Subcutaneous abdominal adipose tissue (tissue), 5 donors: Measurements from ENCODE around the gene BAG2.

Source experiments
- H3K27ac ChIP-seq: one replicate; pipeline ENCODE4 v1.7.0; 2013; ENCODE audit warnings: low read depth, mild to moderate bottlenecking, inconsistent platforms, low read length, moderate library complexity
- H3K27me3 ChIP-seq, 5 donors: one replicate each; pipeline ENCODE4 v1.7.0; 2013; ENCODE audit warnings: low read length in 5 of 5, inconsistent platforms in 1 of 5; ENCODE audit not compliant: control insufficient read depth in 5 of 5, insufficient read depth in 4 of 5
- H3K36me3 ChIP-seq, 5 donors: one replicate each; pipeline ENCODE4 v1.7.0; 2013; ENCODE audit warnings: low read length in 5 of 5; ENCODE audit not compliant: control insufficient read depth in 5 of 5, insufficient read depth in 5 of 5
- H3K4me1 ChIP-seq, 5 donors: one replicate each; pipeline ENCODE4 v1.7.0; 2013; ENCODE audit warnings: low read length in 5 of 5, mild to moderate bottlenecking in 3 of 5, moderate library complexity in 1 of 5; ENCODE audit not compliant: control insufficient read depth in 5 of 5, insufficient read depth in 5 of 5
- H3K4me3 ChIP-seq, 5 donors: one replicate each; pipeline ENCODE4 v1.7.0; 2013; ENCODE audit warnings: low read length in 5 of 5, low read depth in 1 of 5
- H3K9ac ChIP-seq, 5 donors: one replicate each; pipeline ENCODE4 v1.7.0; 2013; ENCODE audit warnings: low read length in 5 of 5, mild to moderate bottlenecking in 4 of 5, moderate library complexity in 3 of 5
- H3K9me3 ChIP-seq, 5 donors: one replicate each; pipeline ENCODE4 v1.7.0; 2013; ENCODE audit warnings: low read length in 5 of 5; ENCODE audit not compliant: control insufficient read depth in 5 of 5
- donor health status: healthy.
- donor health status: healthy.
- donor health status: healthy.
- donor health status: healthy.
- donor health status: healthy.

BAG2 gene

GRCh38 chr6:57198926-57199636 lies 27.0 kb downstream of the BAG2 start:
- no peaks in the 10 kb centered on the region for H3K4me1 ChIP-seq
- H3K36me3 ChIP-seq: peaks cover 0 to 2% (median 0%) of the 10 kb centered on the region in 5 donors
- H3K9me3 ChIP-seq: no peaks in the 10 kb centered on the region
- no peak overlapping the region for H3K27ac ChIP-seq
- H3K4me3 ChIP-seq: no peak overlapping the region
- H3K27me3 ChIP-seq: no peaks in the 10 kb centered on the region
- H3K9ac ChIP-seq: no peak overlapping the region

- H3K36me3 ChIP-seq: no peaks in the 10 kb centered on the region
- H3K9ac ChIP-seq: no peak overlapping the region
- no peaks in the 10 kb centered on the region for H3K9me3 ChIP-seq
- H3K4me1 ChIP-seq: peaks cover 0 to 2% (median 0%) of the 10 kb centered on the region in 5 donors
- H3K27me3 ChIP-seq: no peaks in the 10 kb centered on the region
- no peak overlapping the region for H3K4me3 ChIP-seq
- H3K27ac ChIP-seq: no peak overlapping the region
Measured at GRCh38 chr6:57201718-57202117, 29.6 kb downstream of the BAG2 start.

- no peak overlapping the region for H3K4me3 ChIP-seq
- H3K36me3 ChIP-seq: no peaks in the 10 kb centered on the region
- peak overlapping the region in 1 of 5 donors; percentile 8 for H3K9ac ChIP-seq
- H3K4me1 ChIP-seq: peaks cover 0 to 2% (median 0%) of the 10 kb centered on the region in 5 donors
- no peaks in the 10 kb centered on the region for H3K9me3 ChIP-seq
- no peaks in the 10 kb centered on the region for H3K27me3 ChIP-seq
- H3K27ac ChIP-seq: no peak overlapping the region
Measured at GRCh38 chr6:57205550-57206328, 33.6 kb downstream of the BAG2 start.

- Histone ChIP-seq H3K36me3 (no peaks in the 10 kb centered on the region), H3K27ac (no peak overlapping the region), H3K27me3 (no peaks in the 10 kb centered on the region), H3K4me1 (peaks cover 0 to 2% (median 0%) of the 10 kb centered on the region in 5 donors), H3K9me3 (no peaks in the 10 kb centered on the region), H3K4me3 (no peak overlapping the region), H3K9ac (no peak overlapping the region)
Measured at GRCh38 chr6:57207141-57207540, 35.0 kb downstream of the BAG2 start.

- Histone ChIP-seq H3K36me3 (no peaks in the 10 kb centered on the region), H3K4me3 (no peak overlapping the region), H3K27me3 (no peaks in the 10 kb centered on the region), H3K9me3 (no peaks in the 10 kb centered on the region), H3K27ac (no peak overlapping the region), H3K9ac (no peak overlapping the region), H3K4me1 (peaks cover 0 to 2% (median 0%) of the 10 kb centered on the region in 5 donors)
Measured at GRCh38 chr6:57207872-57208271, 35.7 kb downstream of the BAG2 start.

GRCh38 chr6:57209030-57209429 lies 36.9 kb downstream of the BAG2 start:
- Histone ChIP-seq H3K9ac (no peak overlapping the region), H3K27me3 (no peaks in the 10 kb centered on the region), H3K4me3 (no peak overlapping the region), H3K27ac (no peak overlapping the region), H3K9me3 (no peaks in the 10 kb centered on the region), H3K36me3 (no peaks in the 10 kb centered on the region), H3K4me1 (peaks cover 0 to 2% (median 0%) of the 10 kb centered on the region in 5 donors)

GRCh38 chr6:57210060-57210459 lies 37.9 kb downstream of the BAG2 start:
- H3K9me3 ChIP-seq: no peaks in the 10 kb centered on the region
- no peaks in the 10 kb centered on the region for H3K36me3 ChIP-seq
- H3K27ac ChIP-seq: no peak overlapping the region
- H3K27me3 ChIP-seq: no peaks in the 10 kb centered on the region
- H3K4me3 ChIP-seq: no peak overlapping the region
- no peak overlapping the region for H3K9ac ChIP-seq
- peaks cover 0 to 2% (median 0%) of the 10 kb centered on the region in 5 donors for H3K4me1 ChIP-seq

GRCh38 chr6:57215260-57215659 lies 43.1 kb downstream of the BAG2 start:
- Histone ChIP-seq H3K4me3 (no peak overlapping the region), H3K27me3 (no peaks in the 10 kb centered on the region), H3K36me3 (no peaks in the 10 kb centered on the region), H3K4me1 (peaks cover 0 to 6% (median 0%) of the 10 kb centered on the region in 5 donors), H3K9ac (no peak overlapping the region), H3K27ac (no peak overlapping the region), H3K9me3 (no peaks in the 10 kb centered on the region)

- Histone ChIP-seq H3K36me3 (no peaks in the 10 kb centered on the region), H3K27me3 (no peaks in the 10 kb centered on the region), H3K4me1 (peaks cover 0 to 11% (median 8%) of the 10 kb centered on the region in 5 donors), H3K27ac (no peak overlapping the region), H3K9ac (no peak overlapping the region), H3K9me3 (no peaks in the 10 kb centered on the region), H3K4me3 (no peak overlapping the region)
Measured at GRCh38 chr6:57216235-57217101, 44.3 kb downstream of the BAG2 start.
